T1000 (cell line): ENCODE data around the gene APELA.
"Not testable (repeated sequence)": the region's sequence is repeated elsewhere in the genome, so short reads cannot be mapped to it uniquely, and the experiment has no call there.

ENCODE experiments used
- DNase-seq: peaks from one replicate; lab custom pipeline; 2025; ENCODE audit warnings: mixed read lengths; lab: John Stamatoyannopoulos, UW

The APELA gene

DNA sequence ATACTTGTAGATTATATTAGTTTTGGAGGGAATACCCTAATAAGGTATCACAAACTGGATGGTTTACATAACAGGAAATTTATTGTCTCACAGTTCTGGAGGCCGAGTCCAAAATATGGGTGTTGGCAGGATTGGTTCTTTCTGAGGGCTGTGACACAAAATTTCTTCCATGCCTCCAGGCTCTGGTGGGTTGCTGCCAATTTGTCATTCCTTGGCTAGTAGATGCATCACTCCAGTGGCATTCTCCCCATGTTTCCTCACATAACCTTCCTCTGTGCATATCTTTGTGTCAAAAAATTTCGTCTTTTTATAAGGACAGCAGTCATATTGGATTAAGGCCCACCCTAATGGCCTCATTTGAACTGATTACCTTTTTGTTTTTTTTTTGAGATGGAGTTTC, 49.3 kb downstream of the APELA start:
- no peak for DNase-seq

DNA sequence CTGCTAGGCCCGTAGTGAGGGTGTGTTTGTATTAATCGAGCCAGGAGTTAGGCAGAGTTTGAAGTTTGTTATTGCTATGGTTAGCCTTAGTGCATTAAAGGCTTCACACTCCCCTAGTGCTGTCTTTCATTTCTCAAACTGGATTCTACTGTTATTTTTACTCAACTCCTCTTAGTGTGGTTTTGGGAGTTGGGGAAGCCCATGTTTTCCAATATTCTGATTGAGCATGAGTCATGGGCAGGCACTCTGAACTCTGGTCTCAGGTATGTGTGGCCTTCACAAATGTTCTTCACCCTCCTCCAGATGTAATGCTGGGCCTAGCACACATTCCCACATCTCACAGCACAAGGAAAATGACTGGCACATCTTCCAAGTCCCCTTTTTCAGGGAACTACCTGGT, 50.1 kb downstream of the APELA start:
- DNase-seq, result not testable (repeated sequence)

DNA sequence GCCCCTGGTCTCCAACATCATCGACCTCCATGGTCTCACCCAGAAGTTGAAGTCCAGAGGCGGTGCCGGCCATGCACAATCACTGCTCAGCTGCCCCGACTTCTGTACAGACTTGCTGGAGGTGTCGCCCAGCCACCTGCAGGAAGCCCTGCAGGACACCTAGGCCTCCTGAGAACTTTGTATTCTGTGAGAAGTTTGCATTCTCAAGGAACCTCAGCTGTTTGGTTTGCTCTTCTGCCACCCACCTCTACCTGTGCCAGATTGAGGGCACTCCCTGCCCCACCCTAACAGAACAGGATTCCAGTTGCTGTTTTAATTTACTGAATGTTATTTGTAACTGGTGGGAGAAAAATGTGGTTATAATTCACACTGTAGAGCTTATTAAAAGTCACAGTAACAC, 53.7 kb downstream of the APELA start:
- DNase-seq, result no peak

DNA sequence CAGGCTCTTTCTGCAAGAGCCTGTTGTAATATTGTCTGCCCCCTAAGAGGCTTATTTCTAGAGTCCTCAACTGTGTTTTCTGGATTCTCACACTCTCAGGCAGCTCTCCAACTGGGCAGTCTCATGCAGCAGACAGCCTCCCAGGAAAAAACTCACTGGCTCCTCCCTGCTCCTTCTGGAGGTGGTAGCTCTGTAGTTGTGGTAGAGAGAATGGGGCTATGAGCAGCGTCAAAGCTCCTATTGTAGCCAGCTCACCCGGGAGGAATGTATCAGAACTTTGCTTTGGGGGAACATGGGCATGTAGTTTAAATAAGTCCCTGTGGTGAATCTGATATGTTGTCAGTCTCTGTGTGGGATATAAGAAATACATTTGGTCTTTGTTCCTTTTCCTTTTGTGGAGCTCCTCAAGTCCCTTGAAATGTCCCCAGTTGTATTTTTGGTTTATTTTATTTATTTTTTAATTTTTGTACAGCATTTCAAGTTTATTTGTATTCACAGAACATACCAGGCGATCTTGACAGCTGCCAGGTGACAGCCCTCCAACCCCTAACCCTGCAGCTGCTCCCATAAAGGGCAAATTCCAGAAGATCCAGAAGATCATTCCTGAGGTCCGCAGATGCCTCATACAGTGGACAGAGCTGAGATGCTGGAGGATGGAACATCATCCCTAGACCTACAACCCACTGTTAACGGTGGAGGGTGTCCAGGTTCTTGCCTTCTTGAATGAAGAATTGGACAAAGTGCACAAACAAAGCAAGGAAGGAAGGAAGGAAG, 54.8 kb downstream of the APELA start:
- no peak for DNase-seq

DNA sequence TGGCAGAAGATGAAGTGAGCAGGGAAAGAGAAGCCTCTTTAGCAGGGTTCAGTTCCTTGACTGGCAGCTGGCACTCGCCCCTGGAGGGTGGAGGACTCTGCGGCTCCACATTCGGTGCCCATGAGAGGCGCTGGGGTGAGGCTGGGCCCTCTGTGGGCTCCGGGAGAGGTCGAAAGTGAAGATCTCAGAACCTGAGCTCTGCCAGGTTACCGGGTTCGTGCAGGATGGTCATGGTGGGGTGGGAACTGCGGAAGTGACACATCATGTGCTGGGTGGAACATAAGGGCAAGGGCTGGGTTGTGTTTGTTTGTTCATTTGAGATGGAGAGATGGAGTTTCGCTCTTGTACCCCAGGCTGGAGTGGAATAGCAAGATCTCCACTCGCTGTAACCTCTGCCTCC, 56.3 kb downstream of the APELA start:
- no peak for DNase-seq

DNA sequence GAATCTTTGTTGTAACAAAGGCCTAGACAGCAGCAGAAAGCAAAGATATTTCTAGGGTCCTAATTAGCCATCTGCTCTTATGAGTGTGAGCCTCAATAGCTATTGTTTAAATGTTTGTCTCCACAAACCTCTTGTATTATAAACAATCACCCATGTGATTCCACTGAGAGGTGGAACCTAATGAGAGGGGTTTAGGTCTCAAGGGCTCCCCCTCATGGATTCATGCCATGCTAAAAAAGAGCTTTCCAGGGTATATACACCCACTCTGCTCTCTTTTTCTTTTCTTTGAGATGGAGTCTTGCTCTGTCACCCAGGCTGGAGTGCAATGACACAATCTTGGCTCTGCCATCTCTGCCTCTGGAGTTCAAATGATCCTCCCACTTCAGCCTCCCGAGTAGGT, 58.4 kb downstream of the APELA start:
- DNase-seq, result no peak

DNA sequence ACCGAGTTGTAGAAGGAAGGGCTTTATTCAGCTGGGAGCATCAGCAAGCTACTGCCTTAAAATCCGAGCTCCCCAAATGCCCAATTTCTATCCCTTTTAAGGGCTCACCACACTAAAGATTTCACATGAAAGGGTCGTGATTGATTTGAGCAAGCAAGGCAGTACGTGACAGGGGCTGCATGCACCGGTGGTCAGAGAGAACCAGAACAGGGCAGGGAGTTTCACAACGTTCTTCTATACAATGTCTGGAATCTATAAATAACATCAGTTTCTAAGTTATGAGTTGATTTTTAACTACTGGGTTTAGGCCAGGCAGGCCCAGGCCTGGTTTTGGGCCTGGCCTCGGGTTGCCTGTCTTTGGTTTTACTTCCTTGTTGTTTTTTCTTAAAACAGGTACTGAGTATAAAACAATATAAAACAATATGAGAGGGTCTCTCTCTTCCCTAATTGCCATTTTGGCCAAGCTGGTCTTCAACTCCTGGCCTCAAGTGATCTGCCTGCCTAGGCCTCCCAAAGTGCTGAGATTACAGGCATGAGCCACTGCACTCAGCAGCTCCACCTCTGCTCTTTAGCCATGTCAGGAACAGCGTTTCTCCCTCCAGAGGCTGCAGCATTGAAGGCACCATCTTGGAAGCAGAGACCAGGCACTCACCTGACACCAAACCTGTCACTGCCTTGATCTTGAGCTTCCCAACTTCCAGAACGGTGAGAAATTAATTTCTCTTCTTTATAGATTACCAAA, 59.1 kb downstream of the APELA start:
- DNase-seq, result not testable (repeated sequence)

DNA sequence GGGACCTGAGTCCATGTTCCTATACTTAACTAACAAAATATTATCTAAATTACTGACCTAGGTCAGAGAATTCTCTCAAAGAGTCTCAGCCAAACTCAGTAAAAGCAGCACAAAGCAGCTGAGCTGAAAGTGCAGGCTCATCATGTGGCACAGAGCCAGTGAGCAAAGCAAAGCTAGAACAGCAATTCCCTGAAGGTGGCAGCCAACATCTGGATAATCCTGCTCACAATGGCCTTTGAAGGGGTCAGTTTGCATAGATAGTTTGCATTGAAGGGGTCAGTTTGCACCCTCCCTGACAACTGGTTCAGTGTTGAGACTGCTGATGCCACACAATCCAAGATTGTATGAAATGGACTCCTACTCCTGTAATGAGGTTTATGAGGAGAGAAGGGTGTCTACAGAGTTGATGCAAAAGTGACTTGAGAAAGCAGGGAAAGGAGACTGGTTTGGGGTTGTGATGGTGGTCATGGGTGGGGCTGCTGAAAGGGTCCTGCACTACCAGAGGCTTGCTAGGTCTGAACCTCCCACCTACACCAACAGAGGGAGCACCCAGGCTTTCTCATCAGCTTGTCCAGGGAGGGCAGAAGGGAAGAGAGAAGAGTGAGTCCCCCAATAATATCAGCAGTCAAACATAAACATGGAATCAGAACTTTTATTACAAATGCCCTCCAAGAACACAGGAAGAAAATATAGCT, 60.7 kb downstream of the APELA start:
- DNase-seq, result no peak

DNA sequence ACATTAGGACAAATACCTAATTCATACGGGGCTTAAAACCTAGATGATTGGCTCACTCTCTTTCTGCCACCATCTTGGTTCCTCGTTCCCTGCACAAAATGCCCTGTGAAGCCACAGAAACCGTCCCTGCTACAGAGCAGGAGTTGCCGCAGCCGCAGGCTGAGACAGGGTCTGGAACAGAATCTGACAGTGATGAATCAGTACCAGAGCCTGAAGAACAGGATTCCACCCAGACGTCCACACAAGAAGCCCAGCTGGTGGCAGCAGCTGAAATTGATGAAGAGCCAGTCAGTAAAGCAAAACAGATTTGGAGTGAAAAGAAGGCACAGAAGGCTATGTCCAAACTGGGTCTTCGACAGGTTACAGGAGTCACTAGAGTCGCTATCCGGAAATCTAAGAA, 66.2 kb downstream of the APELA start:
- no peak for DNase-seq

DNA sequence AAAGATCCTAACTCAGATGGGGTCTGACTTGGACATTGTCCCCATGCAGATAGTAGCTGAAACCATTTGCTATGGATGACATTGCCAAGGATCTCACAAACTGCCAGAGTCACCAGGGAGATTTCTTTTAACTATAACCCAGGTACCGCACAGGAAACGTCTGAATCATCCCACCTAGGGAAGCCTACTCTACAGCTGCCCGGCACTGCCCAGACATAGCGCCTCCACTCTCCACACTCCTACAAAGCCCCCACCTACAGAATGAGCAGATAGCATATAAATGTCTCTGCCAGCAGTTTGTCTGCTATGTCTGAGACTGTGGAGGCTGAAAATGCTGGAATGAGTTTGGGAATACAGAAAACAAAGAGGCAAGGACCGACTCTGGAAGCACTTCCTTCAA, 68.2 kb downstream of the APELA start:
- DNase-seq, result no peak

DNA sequence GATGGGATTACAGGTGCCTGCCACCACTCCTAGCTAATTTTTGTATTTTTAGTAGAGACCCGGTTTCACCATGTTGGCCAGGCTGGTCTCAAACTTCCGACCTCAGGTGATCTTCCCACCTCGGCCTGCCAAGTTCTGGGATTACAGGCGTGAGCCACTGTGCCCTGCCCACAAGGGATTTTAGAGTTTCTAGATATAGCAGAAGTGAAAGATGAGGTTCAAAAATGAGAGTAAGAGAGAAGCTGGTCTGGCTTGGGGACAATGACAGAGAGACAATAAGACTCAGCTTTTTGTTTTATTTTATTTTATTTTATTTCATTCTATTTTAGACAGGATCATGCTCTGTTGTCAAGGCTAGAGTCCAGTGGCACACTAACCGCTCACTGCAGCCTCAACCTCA, 69.8 kb downstream of the APELA start:
- DNase-seq, result no peak
